Cardiac muscle cell (in vitro differentiated cells and primary cell): Measurements from ENCODE around the gene SEC14L3. TPM values are rescaled to one million over a fixed set of nuclear protein-coding genes. Genes with fewer than 3 reads are reported as not detected.

ENCODE experiments used
- DNase-seq, 2 donors: peaks; one replicate each; pipeline versions ENCODE4 v3.0.0 to v3.0.0-alpha.2; 2010 to 2017; ENCODE audit warnings: low read depth in 1 of 2, low spot score in 1 of 2
- H3K27ac ChIP-seq: fragments of 200-600 bp; sonication (generic); 2 replicates; pipeline ENCODE4 v1.5.1; 2016
- H3K27me3 ChIP-seq: fragments of 200-600 bp; sonication (generic); 2 replicates; pipeline ENCODE4 v1.6.0; 2016; ENCODE audit warnings: control low read depth
- H3K36me3 ChIP-seq: fragments of 200-600 bp; sonication (generic); 2 replicates; pipeline ENCODE4 v1.5.1; 2016; ENCODE audit warnings: control low read depth
- H3K4me1 ChIP-seq: fragments of 200-600 bp; sonication (generic); 2 replicates; pipeline ENCODE4 v1.8.1; 2017; ENCODE audit warnings: low read depth, mild to moderate bottlenecking, mixed run types
- H3K4me3 ChIP-seq: fragments of 200-600 bp; sonication (generic); 2 replicates; pipeline ENCODE4 v1.5.1; 2016; ENCODE audit warnings: mild to moderate bottlenecking
- H3K9me3 ChIP-seq: fragments of 200-600 bp; sonication (generic); 2 replicates; pipeline ENCODE4 v1.5.1; 2017; ENCODE audit warnings: low read depth, mild to moderate bottlenecking, control low read depth
- CTCF ChIP-seq: IDR thresholded peaks from 2 replicates; pipeline ENCODE4 v1.5.1; 2012; ENCODE audit warnings: low read depth, mild to moderate bottlenecking, low read length
- polyA plus RNA-seq: library from polyadenylated mRNA; unstranded; fragments of >200 nt; fragmentation: Nextera tagmentation; extraction: Ambion mirVana; gene quantifications from 2 replicates; pipeline ENCODE4 v1.2.1, GENCODE V29; 2016
- total RNA-seq: library from RNA; depleted of rRNA; stranded (reverse); fragments of >200 nt; gene quantifications from 2 replicates; pipeline ENCODE4 v1.2.3, GENCODE V29; 2016

The SEC14L3 gene
- total RNA-seq (not detected in 2 replicates), polyA plus RNA-seq (not detected in 2 replicates)

GRCh38 chr22:30471616-30472318 lies at the start of gene SEC14L3:
SEC14L3 (minus strand) TSS chr22:30472017; CDS start chr22:30471958, 59 bp downstream.
- no peak for DNase-seq
- Histone ChIP-seq H3K9me3 (no peaks in the 10 kb centered on the region), H3K27me3 (no peaks in the 10 kb centered on the region), H3K36me3 (no peaks in the 10 kb centered on the region), H3K4me3 (no peak within 1 kb of the TSS), H3K4me1 (no peaks in the 10 kb centered on the region), H3K27ac (no peak within 1 kb of the TSS)
- TF ChIP-seq CTCF, result no peak

GRCh38 chr22:30519842-30520425 lies 48.1 kb upstream of the SEC14L3 start:
- TF ChIP-seq CTCF, result no peak
- Histone ChIP-seq H3K36me3 (no peaks in the 10 kb centered on the region), H3K4me1 (no peaks in the 10 kb centered on the region), H3K27ac (no peak overlapping the region), H3K4me3 (no peak overlapping the region), H3K27me3 (no peaks in the 10 kb centered on the region), H3K9me3 (no peaks in the 10 kb centered on the region)
- DNase-seq, result no peak

DNA sequence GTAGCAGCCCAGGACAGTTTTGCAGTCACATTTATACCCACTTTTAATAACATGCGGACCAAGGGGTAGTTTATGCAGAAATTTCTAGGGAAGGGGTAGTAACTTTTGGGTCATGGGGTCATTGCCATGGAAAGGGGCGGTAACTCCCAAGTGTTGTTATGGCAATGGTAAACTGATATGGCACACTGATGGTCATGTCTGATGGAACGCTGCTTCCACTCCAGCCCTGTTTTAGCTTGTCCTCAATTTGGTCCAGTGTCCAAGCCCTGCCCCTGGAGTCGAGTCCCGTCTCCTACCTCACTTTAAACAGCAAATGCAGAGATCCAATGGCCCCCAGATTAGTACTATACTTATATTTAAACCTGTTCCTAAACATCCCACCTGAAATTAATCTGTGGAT lies 44.9 kb upstream of the SEC14L3 start:
- no peak overlapping the region for H3K4me3 ChIP-seq
- H3K27ac ChIP-seq, result no peak overlapping the region
- TF ChIP-seq CTCF, result no peak
- DNase-seq, result no peak
- H3K36me3 ChIP-seq, result no peaks in the 10 kb centered on the region
- no peaks in the 10 kb centered on the region for H3K27me3 ChIP-seq
- H3K4me1 ChIP-seq, result no peaks in the 10 kb centered on the region
- no peaks in the 10 kb centered on the region for H3K9me3 ChIP-seq

DNA sequence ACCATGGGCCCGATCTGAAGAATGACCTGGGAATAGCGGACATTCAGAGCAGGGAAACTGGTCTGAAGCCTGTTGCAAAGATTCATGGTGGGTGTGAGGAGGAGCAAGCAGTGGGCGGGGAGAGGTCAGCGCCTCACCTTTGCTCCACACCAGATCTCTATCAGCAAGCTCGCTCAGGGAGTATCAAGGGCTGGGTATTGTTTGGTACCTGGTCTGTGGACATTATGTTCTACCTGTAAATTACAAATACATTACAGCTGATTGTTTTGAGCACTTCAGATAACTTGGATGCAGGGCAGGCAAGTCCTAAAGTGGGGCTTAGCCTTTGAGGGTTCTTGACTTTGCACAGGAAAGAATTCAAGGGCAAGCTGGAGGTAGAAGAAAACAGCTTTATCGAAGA lies 44.5 kb upstream of the SEC14L3 start:
- Histone ChIP-seq H3K36me3 (no peaks in the 10 kb centered on the region), H3K27ac (no peak overlapping the region), H3K4me1 (no peaks in the 10 kb centered on the region), H3K9me3 (no peaks in the 10 kb centered on the region), H3K4me3 (no peak overlapping the region), H3K27me3 (no peaks in the 10 kb centered on the region)
- TF ChIP-seq CTCF, result no peak
- DNase-seq, result no peak

DNA sequence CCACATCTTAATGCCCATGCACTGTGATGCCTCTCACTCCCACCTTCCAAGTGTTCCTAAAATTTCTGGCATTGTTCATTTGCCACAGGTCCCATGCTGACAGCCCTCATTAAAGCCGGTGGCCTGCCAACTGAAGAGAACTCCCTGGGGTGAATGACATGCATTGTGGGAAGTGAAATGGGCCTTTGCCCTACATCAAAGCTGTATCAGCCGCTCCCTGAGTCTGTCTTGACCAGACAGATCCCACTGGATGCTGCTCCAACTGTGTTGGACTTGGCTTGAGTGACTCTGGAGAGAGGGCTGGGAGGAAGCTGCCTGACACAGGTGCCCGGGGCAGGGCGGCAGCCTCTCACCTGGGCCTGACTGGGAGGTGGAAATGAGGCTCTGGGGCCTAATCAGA lies 42.4 kb upstream of the SEC14L3 start:
- no peak for TF ChIP-seq CTCF
- DNase-seq, result no peak
- no peak overlapping the region for H3K27ac ChIP-seq
- H3K4me3 ChIP-seq, result no peak overlapping the region
- no peaks in the 10 kb centered on the region for H3K36me3 ChIP-seq
- no peaks in the 10 kb centered on the region for H3K27me3 ChIP-seq
- no peaks in the 10 kb centered on the region for H3K4me1 ChIP-seq
- H3K9me3 ChIP-seq, result no peaks in the 10 kb centered on the region
